Left lobe of liver (tissue), 2 donors: ENCODE results near the gene PLEKHB1. TPM values are rescaled to one million over a fixed set of nuclear protein-coding genes. Genes with fewer than 3 reads are reported as not detected.

Source experiments
- ATAC-seq: fragments of 200-7000 bp; cut with Tn5 transposase; one replicate; pipeline ENCODE4 v1.9.1; 2020; ENCODE audit warnings: mild to moderate bottlenecking, moderate library complexity
- DNase-seq: peaks from one replicate; pipeline ENCODE4 v3.0.0-alpha.2; 2020; ENCODE audit warnings: low spot score
- total RNA-seq: library from RNA; stranded (reverse); gene quantifications from one replicate; pipeline ENCODE4 v1.2.1, GENCODE V29; 2021
- donor health status: DM: no; HTN: no; CAD: no; lungs with moderate emphysema.
- donor health status: DM: no; HTN: yes; CAD: no.

Gene PLEKHB1
- total RNA-seq, 1 donor from 2014 or later, result 1.3 TPM

DNA sequence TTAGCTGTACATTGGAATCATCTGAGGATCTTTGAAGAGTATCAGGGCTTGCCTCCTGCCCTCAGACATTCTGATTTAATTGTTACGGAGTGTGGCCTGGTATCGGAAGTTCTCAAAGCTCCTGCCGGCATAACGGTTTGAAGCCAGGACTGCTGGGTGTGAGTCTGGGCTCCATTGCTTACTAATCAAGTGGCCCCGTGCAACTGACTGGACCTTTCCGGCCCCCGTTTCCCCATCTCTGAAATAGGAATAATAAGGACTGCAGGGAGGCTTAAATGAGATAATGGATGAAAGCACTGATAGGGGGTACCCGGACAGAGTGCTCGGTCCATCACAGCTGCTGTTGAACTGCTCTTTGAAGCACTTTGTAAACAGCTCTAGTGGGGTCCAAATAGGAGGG, 1.7 kb downstream of the PLEKHB1 start:
- no peak for ATAC-seq
- no peak for DNase-seq

DNA sequence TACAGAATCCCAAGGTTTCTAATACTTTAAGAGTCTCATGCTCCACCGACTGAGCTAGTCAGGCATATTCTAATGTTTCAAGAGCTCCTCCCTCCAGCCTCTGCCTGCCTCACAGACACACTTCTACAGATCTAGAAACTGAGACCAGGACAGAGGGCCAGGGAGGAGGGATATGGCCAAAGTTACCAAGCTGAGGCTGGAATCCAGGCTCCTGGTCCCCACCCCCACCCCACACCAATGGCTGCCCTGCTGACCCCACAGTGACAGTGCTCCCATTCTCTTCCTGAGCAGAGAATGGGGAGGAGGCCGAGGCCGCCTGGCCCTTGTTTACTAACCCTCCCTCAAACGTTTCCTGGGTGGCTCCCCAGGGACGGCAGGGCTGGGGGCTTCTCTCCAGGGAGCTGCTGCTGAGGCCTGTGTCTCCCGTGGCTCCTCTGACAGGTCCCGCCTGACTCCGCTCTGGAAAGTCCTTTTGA, 2.2 kb downstream of the PLEKHB1 start:
- no peak for ATAC-seq
- no peak for DNase-seq

- DNase-seq (no peak), ATAC-seq (no peak)
Observed at GRCh38 chr11:73649206-73649605, 2.8 kb downstream of the PLEKHB1 start.

GRCh38 chr11:73650400-73650799, 4.0 kb downstream of the PLEKHB1 start:
- no peak for DNase-seq
- ATAC-seq, result no peak

- no peak for ATAC-seq
- no peak for DNase-seq
Observed at GRCh38 chr11:73651252-73651651, 4.9 kb downstream of the PLEKHB1 start.

GRCh38 chr11:73651661-73652045, 5.3 kb downstream of the PLEKHB1 start:
- ATAC-seq (no peak), DNase-seq (no peak)

- DNase-seq, result no peak
- ATAC-seq, result no peak
Observed at GRCh38 chr11:73652046-73652730, 5.8 kb downstream of the PLEKHB1 start.

DNA sequence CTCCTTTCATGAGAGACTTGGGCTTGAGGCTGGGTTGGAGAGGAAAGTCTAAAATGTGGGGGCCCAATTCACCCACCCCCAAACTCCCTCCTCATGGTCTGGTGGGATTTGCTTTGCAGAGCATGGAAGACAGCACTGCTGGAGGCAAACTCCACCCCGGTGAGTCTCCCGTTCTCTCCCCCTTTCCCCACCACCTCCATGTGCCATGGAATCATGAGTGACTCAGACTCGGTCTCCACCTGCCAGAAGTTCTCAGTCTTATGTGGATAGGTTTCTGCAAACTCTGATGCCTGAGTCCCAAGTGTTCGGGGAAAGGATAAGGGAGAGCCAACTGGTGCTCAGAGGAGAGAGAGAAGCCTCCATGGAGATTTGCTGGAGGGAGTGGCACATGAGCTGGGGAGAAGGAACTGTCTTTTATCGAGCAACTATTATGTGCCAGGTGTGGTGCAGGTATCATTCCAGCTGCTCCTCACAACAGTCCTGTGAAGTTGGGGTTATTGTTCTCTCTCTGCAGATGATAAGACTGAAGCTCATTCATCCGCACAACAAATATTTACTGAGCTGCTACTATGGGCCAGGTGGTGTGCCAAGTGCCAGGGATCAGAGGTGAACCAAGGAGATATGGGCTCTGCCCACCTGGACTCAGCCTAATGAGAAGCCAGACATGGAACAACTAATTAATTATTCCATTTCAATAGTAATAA, 6.6 kb downstream of the PLEKHB1 start:
- DNase-seq (no peak), ATAC-seq (peak; percentile 24)

DNA sequence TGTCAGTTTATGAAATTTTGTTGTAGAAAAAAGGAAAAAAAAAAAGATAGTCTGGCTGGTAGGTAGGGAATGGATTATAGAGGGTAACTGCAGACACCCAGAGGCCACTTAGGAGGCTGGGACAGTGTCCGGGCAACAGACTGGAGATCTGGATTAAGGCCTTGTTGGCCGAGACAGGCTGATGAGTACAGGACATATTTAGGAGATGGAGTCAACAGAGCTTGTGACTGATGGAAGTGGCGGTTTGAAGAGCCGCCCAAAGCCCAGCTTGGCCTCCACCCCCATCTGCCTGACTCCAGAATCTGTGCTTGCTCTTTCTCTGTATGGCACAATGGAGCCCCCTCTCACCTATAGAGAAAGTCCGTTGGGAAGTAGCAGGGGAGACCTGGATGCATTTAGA, 7.6 kb downstream of the PLEKHB1 start:
- DNase-seq (no peak), ATAC-seq (no peak)

- ATAC-seq, result peak; percentile 85
Observed at GRCh38 chr11:73654482-73655021, 8.2 kb downstream of the PLEKHB1 start.

GRCh38 chr11:73655686-73656085, 9.3 kb downstream of the PLEKHB1 start:
- ATAC-seq (no peak), DNase-seq (no peak)

More at GRCh38 chr11:73654482-73655021, 8.2 kb downstream of the PLEKHB1 start:
- DNase-seq, result no peak

- DNase-seq (no peak), ATAC-seq (no peak)
Observed at GRCh38 chr11:73656985-73657384, 10.6 kb downstream of the PLEKHB1 start.

DNA sequence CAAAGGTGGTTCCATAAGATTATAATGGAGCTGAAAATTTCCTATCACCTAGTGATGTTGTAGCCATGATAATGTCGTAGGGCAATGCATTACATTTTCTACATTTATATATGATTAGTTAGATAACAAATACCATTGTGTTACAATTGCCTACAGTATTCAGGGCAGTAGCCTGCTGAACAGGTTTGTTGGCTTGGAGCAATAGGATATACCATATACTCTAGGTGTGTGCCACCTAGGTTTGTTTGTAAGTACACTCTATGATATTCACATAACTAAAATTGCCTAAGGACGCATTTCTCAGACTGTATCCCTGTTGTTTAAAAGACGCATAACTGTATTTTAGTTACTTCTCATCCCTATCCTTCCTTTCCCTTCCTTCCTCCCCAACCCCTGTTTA, 13.6 kb downstream of the PLEKHB1 start:
- DNase-seq (no peak), ATAC-seq (no peak)

GRCh38 chr11:73660497-73661034, 14.2 kb downstream of the PLEKHB1 start:
- ATAC-seq (peak; percentile 13), DNase-seq (no peak)

DNA sequence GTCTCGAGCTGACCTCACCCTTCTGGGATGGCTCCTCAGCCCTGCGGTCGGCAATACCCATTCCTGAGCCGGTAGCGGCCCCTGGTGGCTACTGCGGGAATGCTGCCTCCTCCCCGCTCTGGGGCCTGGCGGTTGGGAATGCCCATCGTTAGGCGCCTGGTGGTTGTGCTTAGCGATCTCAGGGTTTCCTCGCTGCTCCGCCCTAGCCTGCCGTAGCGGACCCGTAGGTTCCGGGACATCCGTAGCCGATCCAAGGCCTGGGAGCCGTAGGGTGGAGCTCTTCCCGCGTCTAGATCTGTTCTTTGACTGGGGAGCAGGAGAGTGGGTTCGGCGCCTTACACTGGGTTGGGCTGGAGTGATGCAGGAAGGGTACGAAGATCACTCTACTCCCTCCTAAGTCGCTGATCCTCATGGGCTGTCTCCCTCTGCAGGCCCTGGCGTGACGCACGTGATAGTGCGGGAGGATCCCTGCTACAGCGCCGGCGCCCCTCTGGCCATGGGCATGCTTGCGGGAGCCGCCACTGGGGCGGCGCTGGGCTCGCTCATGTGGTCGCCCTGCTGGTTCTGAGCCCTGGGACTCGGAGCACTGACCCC, 14.8 kb downstream of the PLEKHB1 start:
- DNase-seq (peak; percentile 84), ATAC-seq (peak; percentile 98)

DNA sequence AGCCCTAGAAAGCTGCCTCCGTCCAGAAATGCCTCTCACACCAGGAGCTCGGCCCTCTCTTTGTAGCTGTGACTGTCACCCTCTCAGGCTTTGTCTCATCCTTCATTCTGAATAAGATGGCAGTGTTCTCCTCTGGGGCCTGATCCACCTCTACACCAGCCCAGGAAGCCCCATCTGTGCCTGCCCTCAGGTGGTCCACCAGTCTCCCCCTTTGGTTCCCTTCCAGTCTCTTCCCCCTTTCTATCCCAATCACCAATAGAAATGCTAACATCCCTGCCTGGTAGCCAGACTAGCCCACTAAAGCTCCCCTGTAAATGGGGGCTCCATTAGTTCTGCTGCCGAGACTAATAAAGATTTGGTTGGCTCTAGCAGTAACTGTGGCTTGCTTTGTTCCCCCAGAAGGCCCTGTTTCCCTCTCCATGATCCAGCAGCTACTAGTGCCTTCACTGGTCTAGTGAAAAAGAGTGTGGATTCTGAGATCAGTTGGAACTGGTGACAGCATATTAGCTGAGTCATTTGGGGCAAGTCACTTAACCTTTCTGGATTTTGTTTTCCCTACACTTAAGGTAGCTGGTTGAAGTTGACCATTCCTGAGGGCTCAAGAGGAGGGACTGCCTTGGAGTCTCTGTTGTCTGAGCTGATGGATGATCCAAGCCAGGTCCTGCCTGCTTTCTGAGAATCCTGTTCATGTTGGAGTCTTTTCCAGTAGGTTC, 16.2 kb downstream of the PLEKHB1 start:
- DNase-seq (no peak), ATAC-seq (no peak)

DNA sequence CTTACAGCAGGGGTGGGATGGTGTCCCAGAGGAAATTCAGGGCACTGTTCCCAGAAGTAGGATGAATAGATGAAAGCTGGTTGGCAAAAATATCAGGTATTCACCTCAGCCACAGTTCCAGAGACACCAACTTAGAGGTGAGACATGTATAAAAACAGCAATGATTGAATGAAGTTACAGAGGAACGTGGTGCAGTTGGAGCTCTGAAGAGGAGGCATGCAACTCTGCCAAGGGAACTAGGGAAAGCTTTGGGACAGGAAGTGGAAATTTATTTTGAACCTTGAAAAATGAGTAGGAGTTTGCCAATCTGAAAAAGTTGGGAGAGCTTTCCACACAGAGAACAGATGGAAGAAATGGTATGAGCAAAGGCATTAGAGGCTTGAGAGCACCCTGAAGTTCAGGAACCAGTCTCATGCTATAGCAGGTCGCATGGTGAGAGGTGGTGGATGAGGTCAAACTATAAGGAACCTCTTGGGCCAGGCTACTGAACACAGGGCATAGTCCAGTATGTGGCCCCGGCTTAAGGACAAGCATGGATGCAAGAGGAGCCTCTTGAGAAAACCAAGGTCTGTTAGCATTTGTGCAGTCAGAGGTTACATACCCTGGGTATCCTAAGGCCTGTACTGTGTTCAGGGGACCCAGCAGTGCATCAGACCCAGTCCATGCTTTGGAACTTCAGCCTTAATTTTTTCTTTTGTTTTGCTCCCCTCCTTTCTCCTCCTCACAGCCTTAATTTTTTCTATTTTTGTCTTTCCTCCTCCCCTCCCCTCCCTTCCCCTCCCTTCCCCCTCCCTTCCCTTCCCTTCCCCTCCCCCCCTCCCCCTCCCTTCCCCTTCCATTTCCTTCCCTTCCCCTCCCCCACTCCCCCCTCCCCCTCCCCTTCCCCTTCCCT, 17.5 kb downstream of the PLEKHB1 start:
- DNase-seq (no peak), ATAC-seq (no peak)

- ATAC-seq (no peak), DNase-seq (no peak)
Observed at GRCh38 chr11:73664877-73665276, 18.5 kb downstream of the PLEKHB1 start.

- DNase-seq (no peak), ATAC-seq (no peak)
Observed at GRCh38 chr11:73667891-73668290, 21.5 kb downstream of the PLEKHB1 start.

DNA sequence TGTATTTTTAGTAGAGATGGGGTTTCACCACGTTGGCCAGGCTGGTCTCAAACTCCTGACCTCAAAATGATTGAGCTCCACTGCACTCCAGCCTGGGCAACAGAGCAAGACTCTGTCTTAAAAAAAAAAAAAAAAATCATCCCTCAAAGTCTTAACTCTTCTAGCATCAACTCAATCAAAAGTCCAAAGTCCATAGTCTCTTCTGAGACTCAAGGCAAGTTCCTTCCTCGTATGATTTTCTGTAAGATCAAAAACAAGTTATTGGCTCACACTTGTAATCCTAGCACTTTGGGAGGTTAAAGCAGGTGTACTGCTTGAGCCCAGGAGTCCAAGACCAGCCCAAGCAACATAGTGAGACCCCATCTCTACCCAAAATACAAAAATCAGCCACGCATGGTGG, 24.4 kb downstream of the PLEKHB1 start:
- no peak for DNase-seq
- ATAC-seq, result no peak
